Neural cell (in vitro differentiated cells): Measurements from ENCODE around the gene AKR7A3. TPM values are rescaled to one million over a fixed set of nuclear protein-coding genes. Genes with fewer than 3 reads are reported as not detected.

Experiments used
- H2AFZ ChIP-seq: fragments of 200-600, 300-800 bp; sonication (generic), shearing (Covaris generic); 2 replicates; pipeline ENCODE4 v1.6.0; 2014; ENCODE audit warnings: low read depth, mild to moderate bottlenecking, antibody characterized with exemption, low read length, moderate library complexity
- H3F3A ChIP-seq: fragments of 200-600 bp; shearing (Covaris generic); 2 replicates; pipeline ENCODE4 v1.6.1; 2016; ENCODE audit warnings: mild to moderate bottlenecking, moderate library complexity, mixed read lengths, antibody characterized with exemption, low read length; ENCODE audit not compliant: insufficient read depth, poor library complexity, severe bottlenecking
- H3K27ac ChIP-seq: fragments of 200-600, 300-800 bp; sonication (generic), shearing (Covaris generic); 2 replicates; pipeline ENCODE4 v1.5.1; 2014; ENCODE audit warnings: mild to moderate bottlenecking, low read length, moderate library complexity
- H3K27me3 ChIP-seq: fragments of 300-800, 200-600 bp; sonication (generic), shearing (Covaris generic); 2 replicates; pipeline ENCODE4 v1.6.0; 2014; ENCODE audit warnings: mild to moderate bottlenecking, low read depth, low read length, moderate library complexity; ENCODE audit not compliant: insufficient read depth
- H3K36me3 ChIP-seq: fragments of 300-800, 200-600 bp; sonication (generic), shearing (Covaris generic); 2 replicates; pipeline ENCODE4 v1.5.1; 2014; ENCODE audit warnings: mild to moderate bottlenecking, antibody characterized with exemption, low read length, moderate library complexity; ENCODE audit not compliant: insufficient read depth
- H3K4me2 ChIP-seq: fragments of 300-800, 200-600 bp; sonication (generic), shearing (Covaris generic); 2 replicates; pipeline ENCODE4 v1.6.0; 2014; ENCODE audit warnings: mild to moderate bottlenecking, low read length
- H3K4me3 ChIP-seq: fragments of 300-800, 200-600 bp; sonication (generic), shearing (Covaris generic); 2 replicates; pipeline ENCODE4 v1.5.1; 2014; ENCODE audit warnings: mild to moderate bottlenecking, low read length, moderate library complexity
- H3K79me2 ChIP-seq: fragments of 200-600 bp; shearing (Covaris generic); replicated peaks from 2 replicates; pipeline ENCODE4 v1.6.0; 2014; ENCODE audit warnings: mild to moderate bottlenecking, low read length, moderate library complexity; ENCODE audit not compliant: insufficient read depth
- H3K9ac ChIP-seq: fragments of 300-800, 200-600 bp; sonication (generic), shearing (Covaris generic); 2 replicates; pipeline ENCODE4 v1.6.1; 2016; ENCODE audit warnings: mild to moderate bottlenecking, low read length, mixed read lengths
- H3K9me2 ChIP-seq: fragments of 200-600 bp; shearing (Covaris generic); 2 replicates; pipeline ENCODE4 v1.6.1; 2016; ENCODE audit warnings: mild to moderate bottlenecking, low read length, mixed read lengths; ENCODE audit not compliant: insufficient read depth
- H3K9me3 ChIP-seq: fragments of 200-600, 300-800 bp; sonication (generic), shearing (Covaris generic); 2 replicates; pipeline ENCODE4 v1.6.1; 2016; ENCODE audit warnings: mild to moderate bottlenecking, mixed run types, low read length, moderate library complexity, mixed read lengths
- H4K20me1 ChIP-seq: fragments of 200-600 bp; shearing (Covaris generic); 2 replicates; pipeline ENCODE4 v1.6.1; 2016; ENCODE audit warnings: mild to moderate bottlenecking, mixed run types; ENCODE audit not compliant: insufficient read depth
- CTCF ChIP-seq: fragments of 450-650 bp; IDR thresholded peaks from 2 replicates; pipeline ENCODE4 v1.5.1; 2014; ENCODE audit warnings: antibody characterized with exemption, mild to moderate bottlenecking, moderate library complexity; ENCODE audit not compliant: poor library complexity, severe bottlenecking
- EP300 ChIP-seq: fragments of 450-650 bp; conservative IDR thresholded peaks from 2 replicates; pipeline ENCODE4 v1.6.1; 2014; ENCODE audit warnings: antibody characterized with exemption, mild to moderate bottlenecking, moderate library complexity; ENCODE audit not compliant: poor library complexity, severe bottlenecking
- EZH2 ChIP-seq: fragments of 200-600, 300-800 bp; shearing (Covaris generic), sonication (generic); IDR thresholded peaks from 2 replicates; pipeline ENCODE4 v1.6.1; 2014; ENCODE audit warnings: antibody characterized with exemption, low read length, borderline replicate concordance, mild to moderate bottlenecking; ENCODE audit not compliant: insufficient read depth, poor library complexity, severe bottlenecking
- MXI1 ChIP-seq: fragments of 450-650 bp; conservative IDR thresholded peaks from 2 replicates; pipeline ENCODE4 v1.6.1; 2014; ENCODE audit warnings: antibody characterized with exemption, mild to moderate bottlenecking; ENCODE audit not compliant: poor library complexity, severe bottlenecking
- POLR2AphosphoS5 ChIP-seq: IDR thresholded peaks from 2 replicates; pipeline ENCODE4 v1.6.1; 2012
- RAD21 ChIP-seq: fragments of 450-650 bp; conservative IDR thresholded peaks from 2 replicates; pipeline ENCODE4 v1.6.1; 2014; ENCODE audit warnings: antibody characterized with exemption, mild to moderate bottlenecking, moderate library complexity
- REST ChIP-seq: IDR thresholded peaks from 2 replicates; pipeline ENCODE4 v1.6.1; 2012; ENCODE audit warnings: borderline replicate concordance
- SMC3 ChIP-seq: fragments of 450-650 bp; conservative IDR thresholded peaks from 2 replicates; pipeline ENCODE4 v1.6.1; 2014; ENCODE audit warnings: antibody characterized with exemption, mild to moderate bottlenecking, moderate library complexity; ENCODE audit not compliant: poor library complexity
- TAF1 ChIP-seq: IDR thresholded peaks from 2 replicates; pipeline ENCODE4 v1.6.1; 2012; ENCODE audit warnings: low read depth
- polyA plus RNA-seq: library from polyadenylated mRNA; depleted of rRNA; stranded (reverse); fragments of >200 nt; gene quantifications from 2 replicates; pipeline ENCODE4 v1.2.3, GENCODE V29; 2014

Gene AKR7A3
- polyA plus RNA-seq, 1 donor from 2014 or later: 2.9 TPM

GRCh38 chr1:19309123-19309813, 20.7 kb upstream of the AKR7A3 start:
- Histone ChIP-seq H3K9ac (no peak overlapping the region), H3K79me2 (peaks cover 12% of the 10 kb centered on the region)

GRCh38 chr1:19308509-19308907, 19.9 kb upstream of the AKR7A3 start:
- H3K79me2 ChIP-seq: peaks cover 12% of the 10 kb centered on the region
- H3K9ac ChIP-seq: no peak overlapping the region
- no peak overlapping the region for H3K4me2 ChIP-seq
- TF ChIP-seq EZH2: no peak
- TF ChIP-seq SMC3: no peak
- no peak for TF ChIP-seq EP300
- TF ChIP-seq TAF1: no peak
- no peak for TF ChIP-seq POLR2AphosphoS5
- TF ChIP-seq MXI1: no peak
- no peak for TF ChIP-seq REST

More at GRCh38 chr1:19309123-19309813, 20.7 kb upstream of the AKR7A3 start:
- no peaks in the 10 kb centered on the region for H3K9me2 ChIP-seq
- no peak overlapping the region for H2AFZ ChIP-seq
- no peaks in the 10 kb centered on the region for H3K27me3 ChIP-seq
- H3K4me2 ChIP-seq: no peak overlapping the region
- no peaks in the 10 kb centered on the region for H3K9me3 ChIP-seq
- no peak overlapping the region for H3K4me3 ChIP-seq
- H3F3A ChIP-seq: no peaks in the 10 kb centered on the region
- H4K20me1 ChIP-seq: no peaks in the 10 kb centered on the region
- no peak overlapping the region for H3K27ac ChIP-seq
- no peaks in the 10 kb centered on the region for H3K36me3 ChIP-seq
- TF ChIP-seq SMC3 (no peak), CTCF (no peak), EZH2 (no peak), TAF1 (no peak), MXI1 (no peak), POLR2AphosphoS5 (no peak), RAD21 (no peak), REST (no peak), EP300 (no peak)

More at GRCh38 chr1:19308509-19308907, 19.9 kb upstream of the AKR7A3 start:
- Histone ChIP-seq H3K27me3 (no peaks in the 10 kb centered on the region), H3K4me3 (no peak overlapping the region), H4K20me1 (no peaks in the 10 kb centered on the region), H2AFZ (no peak overlapping the region), H3K36me3 (no peaks in the 10 kb centered on the region), H3K9me3 (no peaks in the 10 kb centered on the region), H3F3A (no peaks in the 10 kb centered on the region), H3K9me2 (no peaks in the 10 kb centered on the region), H3K27ac (no peak overlapping the region)
